Measurements from ENCODE around the gene DUOXA1.
"Not testable (repeated sequence)": the region's sequence is repeated elsewhere in the genome, so short reads cannot be mapped to it uniquely, and the experiment has no call there.

The DUOXA1 gene

DNA sequence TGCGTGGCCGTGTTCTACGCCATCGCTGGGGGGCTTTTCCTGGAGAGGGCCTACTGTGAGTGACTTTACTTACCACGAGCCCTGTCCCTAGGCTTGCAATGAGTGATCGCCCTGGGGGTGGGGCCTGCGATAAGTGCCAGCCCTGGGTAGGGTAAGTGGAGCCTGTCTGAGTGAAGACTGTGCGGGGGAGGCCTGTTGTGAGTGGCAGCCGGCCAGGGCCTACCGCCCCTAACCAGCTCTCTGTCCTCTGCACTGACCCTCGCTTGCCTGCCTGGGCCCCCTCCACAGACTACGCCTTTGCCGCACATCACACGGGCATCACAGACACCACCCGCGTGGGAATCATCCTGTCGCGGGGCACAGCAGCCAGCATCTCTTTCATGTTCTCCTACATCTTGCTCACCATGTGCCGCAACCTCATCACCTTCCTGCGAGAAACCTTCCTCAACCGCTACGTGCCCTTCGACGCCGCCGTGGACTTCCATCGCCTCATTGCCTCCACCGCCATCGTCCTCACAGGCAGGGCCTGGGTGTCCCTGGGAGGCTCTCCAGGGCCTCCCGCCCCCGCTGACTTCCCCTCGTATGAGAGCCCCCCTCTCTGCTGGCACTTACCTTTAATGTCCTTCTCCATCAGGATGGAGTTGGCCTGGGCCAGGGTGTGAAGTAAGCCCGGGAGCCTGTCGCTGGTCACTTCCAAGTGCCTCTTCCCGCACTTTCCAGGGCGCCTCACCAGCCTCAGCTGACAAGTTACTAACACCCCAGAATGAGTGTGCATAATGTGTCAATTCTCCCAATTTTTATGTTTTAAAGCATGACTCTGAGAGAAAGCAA lies 22.5 kb upstream of the DUOXA1 start:
- no peak for DNase-seq (ENCODE audit: low read depth in 3 of 3, low spot score in 1 of 3)

DNA sequence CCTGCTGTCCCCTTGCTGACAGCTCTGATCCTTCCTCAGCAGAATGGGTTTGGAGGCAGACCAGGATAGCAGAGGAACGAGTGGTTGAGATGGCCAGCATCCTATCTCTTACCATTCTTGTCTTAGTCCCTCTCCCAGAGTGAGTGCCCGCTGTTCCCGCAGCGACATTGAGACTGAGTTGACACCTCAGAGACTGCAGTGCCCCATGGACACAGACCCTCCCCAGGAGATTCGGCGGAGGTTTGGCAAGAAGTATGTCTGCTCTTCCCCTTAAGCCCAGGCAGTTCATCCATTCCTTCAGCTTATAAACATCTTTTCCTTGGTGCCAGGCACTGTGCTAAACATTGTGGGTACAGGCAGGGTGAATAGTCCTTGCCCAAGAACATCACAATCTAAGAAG lies 21.3 kb upstream of the DUOXA1 start:
- DNase-seq (ENCODE audit: low read depth in 3 of 3, low spot score in 1 of 3) = no peak

DNA sequence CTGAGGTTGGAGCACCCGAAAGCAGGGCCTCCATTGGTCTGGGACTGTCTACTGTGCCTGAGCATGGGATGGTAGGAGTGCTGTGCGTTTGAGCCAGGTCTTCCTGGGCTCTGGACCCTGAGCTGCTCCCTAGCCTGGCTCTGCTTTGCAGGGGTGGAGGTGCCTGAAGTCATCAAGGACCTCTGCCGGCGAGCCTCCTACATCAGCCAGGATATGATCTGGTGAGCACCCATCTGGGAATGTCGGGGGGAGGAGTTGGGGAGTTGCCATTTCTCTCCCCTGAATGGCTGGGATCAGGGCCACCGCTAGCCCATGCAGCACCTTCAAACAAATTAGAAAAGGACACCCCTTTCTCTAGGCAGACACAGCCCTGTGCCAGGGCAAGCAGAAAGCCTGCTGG lies 20.8 kb upstream of the DUOXA1 start:
- no peak for DNase-seq (ENCODE audit: low read depth in 3 of 3, low spot score in 1 of 3)

GRCh38 chr15:45149060-45149459 lies 19.4 kb upstream of the DUOXA1 start:
- DNase-seq (ENCODE audit: low read depth in 3 of 3, low spot score in 1 of 3) = no peak

DNA sequence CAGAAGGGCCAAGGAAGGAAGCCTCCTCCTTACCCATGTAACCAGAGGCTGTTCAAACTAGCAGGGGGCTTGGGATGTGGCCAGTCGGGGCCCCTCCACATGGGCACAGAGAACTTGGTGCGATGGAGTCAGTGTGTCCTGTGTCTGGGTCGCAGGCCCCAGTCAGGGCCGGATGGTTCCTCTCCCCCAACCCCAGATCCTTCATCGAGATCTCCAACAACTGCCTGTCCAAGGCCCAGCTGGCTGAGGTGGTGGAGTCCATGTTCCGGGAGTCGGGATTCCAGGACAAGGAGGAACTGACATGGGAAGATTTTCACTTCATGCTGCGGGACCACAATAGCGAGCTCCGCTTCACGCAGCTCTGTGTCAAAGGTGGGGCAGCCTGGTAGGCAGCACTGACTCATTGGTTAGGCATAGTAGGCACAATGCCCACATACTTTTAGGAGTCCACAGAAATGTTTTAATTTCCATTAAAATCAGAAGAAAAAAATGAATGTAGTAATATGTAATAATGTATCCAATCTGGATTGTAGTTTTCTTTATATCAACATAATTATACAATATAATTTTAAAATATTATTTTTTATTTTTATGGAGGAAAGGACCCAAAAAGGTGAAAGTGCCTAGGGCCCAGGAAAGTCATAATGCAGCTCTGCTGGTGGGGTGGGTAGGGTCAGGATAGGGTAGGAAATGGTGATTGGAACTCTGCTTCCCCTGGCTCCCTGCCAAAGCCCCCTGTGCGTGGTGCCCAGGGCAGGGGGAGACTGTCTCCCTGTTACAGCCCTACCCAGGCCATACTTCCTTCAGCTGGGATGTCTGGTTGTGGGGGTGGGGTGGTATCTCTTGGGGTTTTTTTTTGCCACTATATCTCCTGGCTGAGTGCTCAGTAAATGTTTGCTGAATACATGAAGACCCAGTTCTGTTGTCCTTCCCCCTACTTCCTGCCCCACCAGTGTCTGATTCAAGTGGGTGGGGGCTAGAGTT lies 18.7 kb upstream of the DUOXA1 start:
- DNase-seq (ENCODE audit: low read depth in 3 of 3, low spot score in 1 of 3) = no peak

DNA sequence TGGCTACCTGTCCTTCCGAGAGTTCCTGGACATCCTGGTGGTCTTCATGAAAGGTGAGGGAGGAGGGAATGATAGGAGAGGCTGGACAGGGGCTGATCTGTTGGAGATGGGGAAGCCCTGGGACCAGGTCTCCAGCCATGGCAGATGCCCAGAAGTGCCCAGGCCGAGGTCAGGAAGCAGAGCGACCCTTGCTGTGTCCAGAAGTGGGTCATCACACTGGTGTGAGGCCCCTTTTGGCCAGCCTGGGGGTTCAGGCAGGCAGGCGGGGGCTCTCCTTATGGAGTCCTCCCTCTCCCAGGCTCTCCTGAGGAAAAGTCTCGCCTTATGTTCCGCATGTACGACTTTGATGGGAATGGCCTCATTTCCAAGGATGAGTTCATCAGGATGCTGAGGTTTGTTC lies 17.9 kb upstream of the DUOXA1 start:
- DNase-seq (ENCODE audit: low read depth in 3 of 3, low spot score in 1 of 3) = no peak

- DNase-seq (ENCODE audit: low read depth in 3 of 3, low spot score in 1 of 3) = no peak
These were observed 16.7 kb upstream of the DUOXA1 start for GRCh38 chr15:45146405-45146804.

DNA sequence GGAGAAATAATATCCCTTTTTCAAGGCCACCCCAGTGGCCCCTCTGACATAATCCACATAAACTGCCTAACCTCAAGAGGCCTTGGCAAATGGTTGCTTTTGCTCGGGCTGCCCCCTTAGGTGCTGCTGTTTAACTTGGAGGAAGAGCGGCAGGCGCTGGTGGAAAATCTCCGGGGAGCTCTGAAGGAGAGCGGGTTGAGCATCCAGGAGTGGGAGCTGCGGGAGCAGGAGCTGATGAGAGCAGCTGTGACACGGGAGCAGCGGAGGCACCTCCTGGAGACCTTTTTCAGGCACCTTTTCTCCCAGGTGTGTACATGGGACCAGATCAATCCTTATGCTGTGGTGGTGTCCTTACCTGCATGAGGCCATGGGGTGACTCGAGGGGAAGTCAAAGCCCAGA lies 15.1 kb upstream of the DUOXA1 start:
- no peak for DNase-seq (ENCODE audit: low read depth in 3 of 3, low spot score in 1 of 3)

DNA sequence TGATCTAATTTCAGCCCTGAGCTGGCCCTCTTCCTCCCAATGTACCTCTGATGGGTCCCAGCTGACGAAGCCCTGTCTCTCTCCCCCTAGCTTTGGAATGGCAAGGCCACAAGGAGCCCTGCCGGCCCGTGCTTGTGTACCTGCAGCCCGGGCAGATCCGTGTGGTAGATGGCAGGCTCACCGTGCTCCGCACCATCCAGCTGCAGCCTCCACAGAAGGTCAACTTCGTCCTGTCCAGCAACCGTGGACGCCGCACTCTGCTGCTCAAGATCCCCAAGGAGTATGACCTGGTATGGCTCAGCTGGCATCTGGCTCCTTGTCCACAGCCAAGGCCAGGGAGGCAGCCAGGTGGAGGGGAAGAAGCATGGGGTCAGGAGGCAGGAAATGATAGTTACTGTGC lies 14.3 kb upstream of the DUOXA1 start:
- DNase-seq (ENCODE audit: low read depth in 3 of 3, low spot score in 1 of 3) = no peak

DNA sequence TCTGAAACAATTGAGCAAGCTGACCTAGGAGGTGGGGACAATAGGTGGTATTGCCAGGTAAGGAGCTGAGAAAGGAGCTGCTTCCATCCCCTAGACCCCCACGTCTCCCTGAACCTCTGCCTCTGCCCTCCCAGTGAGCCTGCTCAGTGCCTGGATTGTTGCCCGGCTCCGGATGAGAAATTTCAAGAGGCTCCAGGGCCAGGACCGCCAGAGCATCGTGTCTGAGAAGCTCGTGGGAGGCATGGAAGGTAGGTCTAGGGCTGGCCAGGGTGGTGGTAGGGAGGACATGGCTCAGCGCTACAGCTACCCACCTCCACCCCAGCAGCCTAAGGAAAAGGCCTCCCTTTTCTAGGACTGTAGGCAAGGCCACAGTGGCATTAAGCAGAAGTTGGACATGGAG lies 13.4 kb upstream of the DUOXA1 start:
- DNase-seq (ENCODE audit: low read depth in 3 of 3, low spot score in 1 of 3) = no peak

- DNase-seq (ENCODE audit: low read depth in 3 of 3, low spot score in 1 of 3) = no peak
These were observed 11.7 kb upstream of the DUOXA1 start for GRCh38 chr15:45141386-45141785.

GRCh38 chr15:45140557-45141250 lies 11.0 kb upstream of the DUOXA1 start:
- DNase-seq (ENCODE audit: low read depth in 3 of 3, low spot score in 1 of 3) = no peak

DNA sequence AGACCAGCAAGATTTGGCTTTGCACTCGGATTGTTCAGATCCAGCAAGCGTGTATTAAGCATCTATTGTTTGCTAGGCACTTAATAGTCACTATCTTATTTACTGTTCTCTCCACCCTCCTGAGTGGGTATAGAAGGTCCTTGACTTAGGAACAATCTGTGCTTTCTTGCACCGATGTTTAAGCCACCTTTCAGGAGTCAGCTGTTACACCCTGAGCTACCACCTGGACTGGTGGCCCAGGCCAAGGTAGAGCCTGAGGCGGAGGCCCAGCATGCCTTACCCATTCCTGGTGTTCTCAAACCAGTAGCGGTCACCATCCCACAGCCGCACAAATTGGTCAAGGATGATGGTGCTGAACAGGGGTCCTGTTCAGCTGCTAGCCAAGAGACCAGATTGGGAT lies 10.1 kb upstream of the DUOXA1 start:
- no peak for DNase-seq (ENCODE audit: low read depth in 3 of 3, low spot score in 1 of 3)

DNA sequence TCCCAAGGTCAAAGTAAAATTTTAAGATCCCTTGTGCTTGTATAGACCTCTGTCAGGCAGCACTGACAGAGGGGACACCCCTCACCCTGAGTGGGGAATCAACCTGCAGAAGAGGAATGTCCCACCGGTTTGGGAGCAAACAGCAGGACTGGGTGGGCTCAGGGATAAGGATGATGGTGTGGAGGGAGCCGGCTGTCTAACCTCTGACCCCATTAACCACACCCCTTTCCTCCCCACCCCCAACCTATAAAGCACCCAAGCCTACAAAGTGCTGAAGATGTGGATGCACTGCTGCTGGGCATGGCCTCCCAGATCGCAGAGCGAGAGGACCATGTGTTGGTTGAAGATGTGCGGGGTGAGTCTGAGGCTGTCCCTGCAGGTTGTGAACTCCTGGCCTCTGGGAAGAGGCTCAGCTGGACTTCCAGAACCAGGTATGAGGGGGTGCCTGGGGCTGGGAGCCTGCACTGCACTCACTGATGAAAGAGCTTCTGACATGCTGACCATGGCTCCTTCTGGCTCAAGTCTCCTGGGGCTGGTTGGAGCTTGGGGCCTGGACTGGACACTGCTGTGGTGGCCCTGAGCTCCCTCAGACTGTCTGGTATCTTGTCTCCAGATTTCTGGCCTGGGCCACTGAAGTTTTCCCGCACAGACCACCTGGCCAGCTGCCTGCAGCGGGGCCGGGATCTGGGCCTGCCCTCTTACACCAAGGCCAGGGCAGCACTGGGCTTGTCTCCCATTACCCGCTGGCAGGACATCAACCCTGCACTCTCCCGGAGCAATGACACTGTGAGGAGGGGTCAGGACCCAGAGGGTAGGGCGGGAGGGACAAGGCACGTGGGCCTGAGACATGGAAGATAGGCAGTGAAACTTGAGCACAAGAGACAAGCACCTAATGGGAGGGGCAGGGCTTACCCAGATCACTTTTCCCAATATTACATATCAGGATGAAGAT lies 9.4 kb upstream of the DUOXA1 start:
- no peak for DNase-seq (ENCODE audit: low read depth in 3 of 3, low spot score in 1 of 3)

DNA sequence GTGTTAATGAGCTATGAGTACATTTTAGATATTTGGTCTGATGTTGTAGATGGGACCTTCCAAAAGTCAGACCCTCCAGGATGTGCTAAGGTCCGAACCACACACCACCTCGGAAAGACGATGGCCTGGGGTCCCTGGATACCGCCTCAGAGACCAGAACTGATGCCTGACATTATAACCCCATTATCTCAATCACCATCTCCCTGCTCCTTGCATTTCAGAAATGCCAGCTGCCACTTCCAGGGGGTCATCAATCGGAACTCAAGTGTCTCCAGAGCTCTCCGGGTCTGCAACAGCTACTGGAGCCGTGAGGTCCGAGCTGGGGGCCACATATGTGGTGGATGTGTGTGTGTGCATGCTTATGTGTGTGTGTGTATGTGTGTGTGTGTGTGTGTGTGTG lies 8.0 kb upstream of the DUOXA1 start:
- DNase-seq (ENCODE audit: low read depth in 3 of 3, low spot score in 1 of 3) = no peak

DNA sequence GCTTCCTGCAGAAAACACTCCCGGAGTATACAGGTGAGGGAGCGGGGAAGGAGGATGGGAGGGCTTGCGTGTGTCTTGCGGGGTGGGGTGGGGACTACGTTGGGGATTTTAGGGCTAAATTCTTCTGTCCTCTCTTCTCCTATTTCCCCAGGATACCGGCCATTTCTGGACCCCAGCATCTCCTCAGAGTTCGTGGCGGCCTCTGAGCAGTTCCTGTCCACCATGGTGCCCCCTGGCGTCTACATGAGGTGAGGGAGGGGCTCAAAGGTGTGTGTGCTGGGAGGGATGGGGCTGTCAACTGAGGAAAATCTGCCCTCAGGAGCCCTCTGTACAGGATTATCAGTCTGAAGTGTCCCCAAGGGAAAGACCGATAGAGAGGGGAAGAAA lies 6.7 kb upstream of the DUOXA1 start:
- DNase-seq (ENCODE audit: low read depth in 3 of 3, low spot score in 1 of 3) = no peak

DNA sequence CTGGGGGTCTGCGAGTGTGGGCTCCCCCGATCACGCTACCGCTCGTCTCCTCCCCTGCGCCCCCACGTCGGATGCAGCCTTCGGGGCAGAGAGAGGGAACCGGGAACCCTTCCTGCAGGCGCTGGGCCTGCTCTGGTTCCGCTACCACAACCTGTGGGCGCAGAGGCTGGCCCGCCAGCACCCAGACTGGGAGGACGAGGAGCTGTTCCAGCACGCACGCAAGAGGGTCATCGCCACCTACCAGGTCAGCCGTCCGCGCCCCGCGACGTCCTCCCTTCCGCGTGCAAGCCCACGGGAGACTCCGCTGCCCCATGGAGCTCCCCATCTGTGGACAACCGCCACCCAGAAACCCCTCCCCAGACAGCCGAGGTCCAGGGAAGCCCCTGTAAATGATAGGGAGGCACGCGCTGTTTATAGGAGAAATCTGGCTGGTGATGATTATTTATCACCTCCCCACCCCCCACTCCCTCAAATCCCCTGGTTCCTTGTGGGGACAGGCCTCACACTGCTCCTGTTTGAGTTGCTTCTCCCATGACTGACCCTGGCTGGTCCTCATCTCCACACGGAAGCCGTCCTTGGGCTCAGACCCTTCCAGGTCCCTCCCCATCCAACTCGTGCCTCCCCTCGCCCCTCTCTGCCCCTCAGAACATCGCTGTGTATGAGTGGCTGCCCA lies 6.2 kb upstream of the DUOXA1 start:
- not testable (repeated sequence) for DNase-seq (ENCODE audit: low read depth in 3 of 3, low spot score in 1 of 3)

- DNase-seq (ENCODE audit: low read depth in 3 of 3, low spot score in 1 of 3) = no peak
These were observed 5.3 kb upstream of the DUOXA1 start for GRCh38 chr15:45134682-45135604.

DNA sequence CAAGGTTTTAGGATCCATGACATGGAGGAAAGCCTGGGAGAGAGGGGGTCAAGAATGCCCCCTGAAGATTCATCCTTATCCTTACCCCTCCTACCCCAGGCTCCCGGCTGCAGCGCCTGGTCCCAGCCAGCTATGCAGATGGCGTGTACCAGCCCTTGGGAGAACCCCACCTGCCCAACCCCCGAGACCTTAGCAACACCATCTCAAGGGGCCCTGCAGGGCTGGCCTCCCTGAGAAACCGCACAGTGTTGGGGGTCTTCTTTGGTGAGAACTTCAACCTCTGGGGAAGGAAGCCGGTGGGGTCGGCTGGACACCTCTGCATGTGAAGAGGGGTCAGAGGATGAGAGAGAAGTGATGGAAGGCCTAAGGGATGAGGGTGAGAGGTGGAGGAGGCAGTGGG lies 4.4 kb upstream of the DUOXA1 start:
- no peak for DNase-seq (ENCODE audit: low read depth in 3 of 3, low spot score in 1 of 3)
